Measurements from ENCODE around the gene ANGPTL4. TPM values are rescaled to one million over a fixed set of nuclear protein-coding genes. Genes with fewer than 3 reads are reported as not detected.

Gene ANGPTL4
- total RNA-seq, 4 donors from 2014 or later, result 4.4 to 48.2 (median 19.4) TPM

DNA sequence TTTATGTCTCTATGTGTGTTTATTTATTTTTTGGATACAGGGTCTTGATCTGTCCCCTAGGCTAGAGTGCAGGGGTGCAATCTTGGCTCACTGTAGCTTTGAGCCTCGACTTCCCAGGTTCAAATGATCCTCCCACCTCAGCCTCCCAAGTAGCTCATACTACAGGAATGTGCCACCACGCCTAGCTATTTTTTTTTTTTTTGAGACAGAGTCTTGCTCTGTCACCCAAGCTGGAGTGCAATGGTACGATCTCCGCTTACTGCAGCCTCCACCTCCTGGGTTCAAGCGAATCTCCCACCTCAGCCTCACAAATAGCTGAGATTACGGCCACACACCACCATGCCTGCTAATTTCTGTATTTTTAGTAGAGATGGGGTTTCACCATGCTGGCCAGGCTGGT lies 5.0 kb upstream of the ANGPTL4 start:
- no peak overlapping the region for H3K27ac ChIP-seq
- H3K27me3 ChIP-seq, result no peaks in the 10 kb centered on the region
- H3K4me1 ChIP-seq, result peaks cover 0 to 36% (median 19%) of the 10 kb centered on the region in 3 donors
- 78 to 97% methylated on average over 4 to 5 of the region's 6 CpGs for WGBS, 2 donors (ENCODE audit: low coverage in 1 of 2)
- TF ChIP-seq, protein P1, sequence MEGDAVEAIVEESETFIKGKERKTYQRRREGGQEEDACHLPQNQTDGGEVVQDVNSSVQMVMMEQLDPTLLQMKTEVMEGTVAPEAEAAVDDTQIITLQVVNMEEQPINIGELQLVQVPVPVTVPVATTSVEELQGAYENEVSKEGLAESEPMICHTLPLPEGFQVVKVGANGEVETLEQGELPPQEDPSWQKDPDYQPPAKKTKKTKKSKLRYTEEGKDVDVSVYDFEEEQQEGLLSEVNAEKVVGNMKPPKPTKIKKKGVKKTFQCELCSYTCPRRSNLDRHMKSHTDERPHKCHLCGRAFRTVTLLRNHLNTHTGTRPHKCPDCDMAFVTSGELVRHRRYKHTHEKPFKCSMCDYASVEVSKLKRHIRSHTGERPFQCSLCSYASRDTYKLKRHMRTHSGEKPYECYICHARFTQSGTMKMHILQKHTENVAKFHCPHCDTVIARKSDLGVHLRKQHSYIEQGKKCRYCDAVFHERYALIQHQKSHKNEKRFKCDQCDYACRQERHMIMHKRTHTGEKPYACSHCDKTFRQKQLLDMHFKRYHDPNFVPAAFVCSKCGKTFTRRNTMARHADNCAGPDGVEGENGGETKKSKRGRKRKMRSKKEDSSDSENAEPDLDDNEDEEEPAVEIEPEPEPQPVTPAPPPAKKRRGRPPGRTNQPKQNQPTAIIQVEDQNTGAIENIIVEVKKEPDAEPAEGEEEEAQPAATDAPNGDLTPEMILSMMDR (IDR thresholded peaks at IDR 0.05), result no peak
- TF ChIP-seq EP300 (IDR thresholded peaks at IDR 0.05), result no peak
- TF ChIP-seq POLR2A (IDR thresholded peaks at IDR 0.05), result no peak
- no peak for TF ChIP-seq POLR2AphosphoS5 (IDR thresholded peaks at IDR 0.05)
- H3K9me3 ChIP-seq, result no peaks in the 10 kb centered on the region
- H3K36me3 ChIP-seq, result no peaks in the 10 kb centered on the region
- ATAC-seq, result no peak
- no peak overlapping the region for H3K4me3 ChIP-seq

DNA sequence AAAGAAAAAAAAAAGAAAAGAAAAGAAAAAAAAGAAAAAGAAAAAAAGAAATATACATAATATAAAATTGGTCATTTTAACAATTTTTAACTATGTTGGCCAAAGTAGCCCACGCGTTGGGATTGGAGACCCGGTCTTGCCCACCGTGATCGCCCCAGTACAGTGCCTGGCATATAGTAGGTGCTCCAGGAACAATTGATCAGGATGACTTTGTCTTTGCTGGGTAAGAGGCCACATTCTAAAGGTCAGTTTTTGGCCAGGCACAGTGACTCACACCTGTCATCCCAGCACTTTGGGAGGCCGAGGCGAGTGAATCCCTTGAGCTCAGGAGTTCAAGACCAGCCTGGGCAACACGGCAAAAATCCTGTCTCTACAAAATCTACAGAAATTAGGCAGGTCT lies 3.8 kb upstream of the ANGPTL4 start:
- H3K27me3 ChIP-seq, result no peaks in the 10 kb centered on the region
- no peak for TF ChIP-seq EP300 (IDR thresholded peaks at IDR 0.05)
- no peak for TF ChIP-seq POLR2A (IDR thresholded peaks at IDR 0.05)
- TF ChIP-seq, protein P1 (IDR thresholded peaks at IDR 0.05), result no peak
- TF ChIP-seq POLR2AphosphoS5 (IDR thresholded peaks at IDR 0.05), result no peak
- WGBS, 2 donors (ENCODE audit: low coverage in 1 of 2), result 87 to 93% methylated on average over 5 to 8 of the region's 8 CpGs
- no peaks in the 10 kb centered on the region for H3K36me3 ChIP-seq
- ATAC-seq, result no peak
- H3K27ac ChIP-seq, result no peak overlapping the region
- H3K4me3 ChIP-seq, result no peak overlapping the region
- no peaks in the 10 kb centered on the region for H3K9me3 ChIP-seq
- H3K4me1 ChIP-seq, result peaks cover 0 to 43% (median 14%) of the 10 kb centered on the region in 3 donors

GRCh38 chr19:8361921-8362793 lies 1.8 kb upstream of the ANGPTL4 start:
- Histone ChIP-seq H3K9me3 (no peaks in the 10 kb centered on the region), H3K4me1 (peaks cover 0 to 58% (median 18%) of the 10 kb centered on the region in 3 donors), H3K36me3 (no peaks in the 10 kb centered on the region), H3K4me3 (no peak overlapping the region), H3K27ac (peak overlapping the region; percentile 66 to 87 (median 82)), H3K27me3 (no peaks in the 10 kb centered on the region)
- TF ChIP-seq, protein P1 (IDR thresholded peaks at IDR 0.05), result no peak
- TF ChIP-seq EP300 (IDR thresholded peaks at IDR 0.05) (no peak), POLR2AphosphoS5 (IDR thresholded peaks at IDR 0.05) (peak; percentile 99), POLR2A (IDR thresholded peaks at IDR 0.05) (no peak)
- peak; percentile 94 for ATAC-seq
- 26 to 41% methylated on average over 6 to 11 of the region's 12 CpGs for WGBS, 2 donors (ENCODE audit: low coverage in 1 of 2)

GRCh38 chr19:8366121-8366581 lies 2.2 kb downstream of the ANGPTL4 start:
- no peak for TF ChIP-seq EP300 (IDR thresholded peaks at IDR 0.05)
- TF ChIP-seq POLR2A (IDR thresholded peaks at IDR 0.05), result no peak
- TF ChIP-seq, protein P1 (IDR thresholded peaks at IDR 0.05), result no peak
- TF ChIP-seq POLR2AphosphoS5 (IDR thresholded peaks at IDR 0.05), result no peak
- H3K27ac ChIP-seq, result peak overlapping the region in 2 of 4 donors; percentile 67 to 83
- H3K4me3 ChIP-seq, result no peak overlapping the region
- H3K36me3 ChIP-seq, result peaks cover 0 to 3% of the 10 kb centered on the region in 2 donors
- no peaks in the 10 kb centered on the region for H3K9me3 ChIP-seq
- no peaks in the 10 kb centered on the region for H3K27me3 ChIP-seq
- no CpG with 5 or more reads among the region's 11 CpGs for WGBS, 2 donors (ENCODE audit: low coverage in 1 of 2)
- peaks cover 0 to 71% (median 31%) of the 10 kb centered on the region in 3 donors for H3K4me1 ChIP-seq
- no peak for ATAC-seq

Data from gastroesophageal sphincter (tissue), 4 donors.